Endodermal cell (in vitro differentiated cells): ENCODE data around the gene ATRNL1. TPM values are rescaled to one million over a fixed set of nuclear protein-coding genes. Genes with fewer than 3 reads are reported as not detected.
A peak's percentile ranks its signal among the peaks of the same experiment; 100 is the strongest.

Experiments
- DNase-seq: peaks from one replicate; pipeline ENCODE4 v3.0.0-alpha.2; 2017
- H3K27ac ChIP-seq: 2 replicates; pipeline ENCODE4 v1.5.1; 2013; ENCODE audit warnings: mild to moderate bottlenecking, low read depth, low read length, moderate library complexity
- H3K27me3 ChIP-seq: 2 replicates; pipeline ENCODE4 v1.6.1; 2013; ENCODE audit warnings: mild to moderate bottlenecking, low read length, moderate library complexity; ENCODE audit not compliant: insufficient read depth, control insufficient read depth, poor library complexity, severe bottlenecking
- H3K36me3 ChIP-seq: 2 replicates; pipeline ENCODE4 v1.7.0; 2013; ENCODE audit warnings: mild to moderate bottlenecking, low read length, moderate library complexity; ENCODE audit not compliant: control insufficient read depth, insufficient read depth
- H3K4me1 ChIP-seq: one replicate; pipeline ENCODE4 v1.7.0; 2013; ENCODE audit warnings: low read length; ENCODE audit not compliant: control insufficient read depth, insufficient read depth
- H3K4me3 ChIP-seq: 2 replicates; pipeline ENCODE4 v1.5.1; 2013; ENCODE audit warnings: mild to moderate bottlenecking, low read length, moderate library complexity
- H3K9ac ChIP-seq: 2 replicates; pipeline ENCODE4 v1.6.1; 2013; ENCODE audit warnings: mild to moderate bottlenecking, low read length, moderate library complexity; ENCODE audit not compliant: poor library complexity, severe bottlenecking; ENCODE audit errors: extremely low read depth
- H3K9me3 ChIP-seq: 2 replicates; pipeline ENCODE4 v1.6.1; 2013; ENCODE audit warnings: mild to moderate bottlenecking, low read length, moderate library complexity; ENCODE audit not compliant: control insufficient read depth
- H3K27ac Mint-ChIP-seq: 2 replicates; pipeline ENCODE4 v1.8.0; 2020; ENCODE audit warnings: mixed read lengths
- H3K27me3 Mint-ChIP-seq: 2 replicates; pipeline ENCODE4 v1.8.0; 2021; ENCODE audit warnings: mild to moderate bottlenecking, mixed read lengths; ENCODE audit not compliant: insufficient read depth
- H3K36me3 Mint-ChIP-seq: 2 replicates; pipeline ENCODE4 v1.8.0; 2020; ENCODE audit warnings: low read depth, mixed read lengths
- H3K4me1 Mint-ChIP-seq: 2 replicates; pipeline ENCODE4 v1.8.0; 2020; ENCODE audit warnings: mixed read lengths
- H3K4me3 Mint-ChIP-seq: 2 replicates; pipeline ENCODE4 v1.8.0; 2020; ENCODE audit warnings: mild to moderate bottlenecking, moderate library complexity, mixed read lengths
- H3K9me3 Mint-ChIP-seq: 2 replicates; pipeline ENCODE4 v1.8.0; 2020; ENCODE audit warnings: mild to moderate bottlenecking, mixed read lengths
- WGBS, 2 experiments: methylation state at CpG; one replicate each; pipeline versions ENCODE4 v1.1.5 to v1.1.7; 2013; ENCODE audit warnings: missing lambda C conversion rate in 2 of 2, mixed read lengths in 1 of 2; ENCODE audit not compliant: insufficient coverage in 1 of 2, insufficient read length in 1 of 2; 5-methylcytosine and 5-hydroxymethylcytosine counted together
- total RNA-seq, 2 donors: library from RNA; stranded (reverse); fragmentation: NEBNext Ultra II Directional in 1 of 2; extraction: Animal tissue kit (Norgen Biotek cat#: 25700) in 1 of 2; gene quantifications; 2 replicates in 1 of 2; 3 replicates in 1 of 2; pipeline ENCODE4 v1.2.1, GENCODE V29; 2021
- TF ChIP-seq, protein P1 (sequence below): fragments of 200-600 bp; sonication (generic); conservative IDR thresholded peaks from 2 replicates; pipeline ENCODE4 v1.5.0; 2021; ENCODE audit warnings: antibody characterized with exemption, mild to moderate bottlenecking

The ATRNL1 gene
- total RNA-seq, 2 donors from 2014 or later = 8.0 to 9.0 TPM

GRCh38 chr10:115857856-115858255 lies 764.7 kb downstream of the ATRNL1 start:
- Histone ChIP-seq H3K27me3 (no peaks in the 10 kb centered on the region), H3K36me3 (no peaks in the 10 kb centered on the region), H3K4me3 (no peak overlapping the region), H3K9ac (no peak overlapping the region), H3K27ac (no peak overlapping the region), H3K4me1 (no peaks in the 10 kb centered on the region), H3K9me3 (no peaks in the 10 kb centered on the region)
- Mint-ChIP-seq H3K27ac (no peak overlapping the region), H3K27me3 (no peaks in the 10 kb centered on the region), H3K9me3 (peaks cover 4% of the 10 kb centered on the region), H3K4me3 (no peak overlapping the region), H3K4me1 (no peaks in the 10 kb centered on the region), H3K36me3 (no peaks in the 10 kb centered on the region)
- TF ChIP-seq, protein P1, sequence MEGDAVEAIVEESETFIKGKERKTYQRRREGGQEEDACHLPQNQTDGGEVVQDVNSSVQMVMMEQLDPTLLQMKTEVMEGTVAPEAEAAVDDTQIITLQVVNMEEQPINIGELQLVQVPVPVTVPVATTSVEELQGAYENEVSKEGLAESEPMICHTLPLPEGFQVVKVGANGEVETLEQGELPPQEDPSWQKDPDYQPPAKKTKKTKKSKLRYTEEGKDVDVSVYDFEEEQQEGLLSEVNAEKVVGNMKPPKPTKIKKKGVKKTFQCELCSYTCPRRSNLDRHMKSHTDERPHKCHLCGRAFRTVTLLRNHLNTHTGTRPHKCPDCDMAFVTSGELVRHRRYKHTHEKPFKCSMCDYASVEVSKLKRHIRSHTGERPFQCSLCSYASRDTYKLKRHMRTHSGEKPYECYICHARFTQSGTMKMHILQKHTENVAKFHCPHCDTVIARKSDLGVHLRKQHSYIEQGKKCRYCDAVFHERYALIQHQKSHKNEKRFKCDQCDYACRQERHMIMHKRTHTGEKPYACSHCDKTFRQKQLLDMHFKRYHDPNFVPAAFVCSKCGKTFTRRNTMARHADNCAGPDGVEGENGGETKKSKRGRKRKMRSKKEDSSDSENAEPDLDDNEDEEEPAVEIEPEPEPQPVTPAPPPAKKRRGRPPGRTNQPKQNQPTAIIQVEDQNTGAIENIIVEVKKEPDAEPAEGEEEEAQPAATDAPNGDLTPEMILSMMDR = no peak
- no peak for DNase-seq
- 93% methylated on average over 3 of the region's 3 CpGs; no CpG with 5 or more reads in 1 of the 2 experiments for WGBS, 2 experiments

DNA sequence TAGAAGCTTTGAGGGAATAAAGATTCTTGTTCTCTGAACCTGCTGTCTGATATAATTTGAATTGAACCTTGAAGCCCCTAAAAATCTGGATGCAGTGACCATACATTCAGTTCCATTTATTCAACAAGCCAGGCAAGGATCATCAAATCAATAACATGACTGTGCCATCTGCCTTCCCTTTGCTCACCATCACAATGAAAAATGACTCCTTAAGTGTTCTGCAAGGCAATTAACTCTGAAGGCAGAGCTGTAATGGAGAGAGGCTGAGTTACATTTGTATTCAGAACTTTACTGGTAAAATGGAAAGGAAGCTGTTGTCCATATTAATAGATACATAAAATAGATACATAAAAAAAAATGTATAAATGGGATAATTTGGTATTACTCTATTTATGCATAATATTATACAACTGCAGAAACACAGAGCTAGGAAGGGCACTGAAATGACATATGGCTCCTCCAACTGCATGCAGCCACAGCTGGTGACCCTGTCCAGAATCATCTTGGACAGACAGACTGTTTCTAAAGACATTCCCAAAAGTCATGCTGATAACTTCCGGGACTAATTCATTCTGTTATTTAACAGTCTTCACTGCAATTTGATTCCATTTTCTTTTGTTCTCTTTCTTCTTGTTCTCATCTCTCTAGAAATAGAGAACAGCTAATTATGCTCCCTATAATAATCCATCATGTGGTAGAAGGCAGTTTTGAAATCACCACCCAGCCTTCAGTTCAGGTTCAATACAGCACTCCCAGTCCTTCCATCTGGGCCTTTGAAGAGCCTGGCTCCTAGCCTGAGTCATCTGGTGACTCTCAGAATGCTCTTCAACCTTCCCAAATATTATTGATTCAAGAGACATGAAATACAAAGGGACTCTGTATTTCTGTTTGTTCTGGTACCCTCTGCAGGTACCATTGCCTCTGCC lies 767.3 kb downstream of the ATRNL1 start:
- peaks cover 4% of the 10 kb centered on the region for H3K9me3 Mint-ChIP-seq
- H3K9ac ChIP-seq = no peak overlapping the region
- WGBS, 2 experiments = 88 to 90% methylated on average over 1 of the region's 1 CpG
- TF ChIP-seq, protein P1 = no peak
- no peak for DNase-seq
- no peaks in the 10 kb centered on the region for H3K36me3 ChIP-seq
- H3K4me1 ChIP-seq = no peaks in the 10 kb centered on the region
- no peaks in the 10 kb centered on the region for H3K36me3 Mint-ChIP-seq
- no peaks in the 10 kb centered on the region for H3K9me3 ChIP-seq
- no peak overlapping the region for H3K4me3 Mint-ChIP-seq
- H3K27ac ChIP-seq = peak overlapping the region; percentile 45
- H3K4me1 Mint-ChIP-seq = no peaks in the 10 kb centered on the region
- no peaks in the 10 kb centered on the region for H3K27me3 Mint-ChIP-seq
- no peaks in the 10 kb centered on the region for H3K27me3 ChIP-seq
- H3K27ac Mint-ChIP-seq = no peak overlapping the region
- H3K4me3 ChIP-seq = no peak overlapping the region

DNA sequence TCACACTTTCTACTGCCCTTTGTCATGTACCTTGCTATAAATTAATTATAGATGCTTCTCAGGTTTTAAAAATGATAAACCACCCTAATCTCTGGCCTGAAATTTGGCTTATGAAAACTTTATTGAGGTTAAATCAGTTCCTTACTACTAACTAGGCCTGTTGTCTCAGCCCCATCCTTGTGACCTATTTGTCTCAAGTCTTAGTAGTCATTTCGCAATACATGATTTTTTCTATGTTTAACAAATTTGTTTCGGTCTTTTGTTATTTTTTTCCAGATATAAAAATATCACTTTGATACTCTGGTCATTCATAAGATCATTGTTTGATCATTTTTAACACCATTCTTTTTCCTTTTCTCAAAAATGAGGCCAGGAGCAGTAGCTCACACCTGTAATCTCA lies 768.3 kb downstream of the ATRNL1 start:
- Mint-ChIP-seq H3K27me3 (no peaks in the 10 kb centered on the region), H3K4me3 (no peak overlapping the region)
- WGBS, 2 experiments = 100% methylated on average over 2 of the region's 2 CpGs; no CpG with 5 or more reads in 1 of the 2 experiments

More for the DNA sequence above, 768.3 kb downstream of the ATRNL1 start:
- H3K9me3 ChIP-seq = no peaks in the 10 kb centered on the region
- peaks cover 4% of the 10 kb centered on the region for H3K9me3 Mint-ChIP-seq
- no peak overlapping the region for H3K27ac ChIP-seq
- H3K36me3 Mint-ChIP-seq = no peaks in the 10 kb centered on the region
- TF ChIP-seq, protein P1 = no peak
- H3K27me3 ChIP-seq = no peaks in the 10 kb centered on the region
- H3K36me3 ChIP-seq = no peaks in the 10 kb centered on the region
- DNase-seq = no peak
- no peak overlapping the region for H3K4me3 ChIP-seq
- H3K9ac ChIP-seq = no peak overlapping the region
- no peaks in the 10 kb centered on the region for H3K4me1 ChIP-seq
- peaks cover 1% of the 10 kb centered on the region for H3K4me1 Mint-ChIP-seq
- H3K27ac Mint-ChIP-seq = no peak overlapping the region
